Gastroesophageal sphincter (tissue), 4 donors: ENCODE data around the gene XYLT1. TPM values are rescaled to one million over a fixed set of nuclear protein-coding genes. Genes with fewer than 3 reads are reported as not detected.

ENCODE experiments used
- ATAC-seq: fragments of 150-250 bp; one replicate; pipeline ENCODE4 v1.9.1; 2016; ENCODE audit warnings: mild to moderate bottlenecking, moderate library complexity
- H3K27ac ChIP-seq, 4 donors: fragments of 200-600 bp; sonication (generic) in 3 of 4; 1 replicate in 3 of 4; 2 replicates in 1 of 4; pipeline ENCODE4 v1.5.1; 2016 to 2019
- H3K27me3 ChIP-seq: fragments of 200-600 bp; sonication (generic); one replicate; pipeline ENCODE4 v1.5.1; 2019
- H3K36me3 ChIP-seq, 2 donors: fragments of 200-600 bp; sonication (generic); one replicate each; pipeline ENCODE4 v1.5.1; 2019; ENCODE audit warnings: control low read depth in 1 of 2
- H3K4me1 ChIP-seq, 3 donors: fragments of 200-600 bp; sonication (generic); 1 replicate in 2 of 3; 2 replicates in 1 of 3; pipeline ENCODE4 v1.5.1; 2016 to 2019; ENCODE audit warnings: control low read depth in 2 of 3
- H3K4me3 ChIP-seq, 2 donors: fragments of 200-600 bp; sonication (generic); one replicate each; pipeline ENCODE4 v1.5.1; 2019; ENCODE audit warnings: mild to moderate bottlenecking in 1 of 2, moderate library complexity in 1 of 2
- H3K9me3 ChIP-seq, 3 donors: fragments of 200-600 bp; sonication (generic); one replicate each; pipeline ENCODE4 v1.5.1; 2017 to 2019; ENCODE audit warnings: control low read depth in 2 of 3
- CTCF ChIP-seq, 4 experiments: fragments of 200-600 bp in 2 of 4; fragments of 450-650 bp in 2 of 4; sonication (generic) in 1 of 4; IDR thresholded peaks; one replicate each; pipeline ENCODE4 v1.5.1; 2017 to 2019; ENCODE audit warnings: antibody characterized with exemption in 4 of 4, mild to moderate bottlenecking in 2 of 4, moderate library complexity in 2 of 4
- EP300 ChIP-seq: sonication (generic); formaldehyde crosslinking; IDR thresholded peaks from one replicate; pipeline ENCODE4 v1.6.1; 2017; ENCODE audit warnings: antibody characterized with exemption, mild to moderate bottlenecking
- POLR2A ChIP-seq, 2 donors: fragments of 450-650 bp; IDR thresholded peaks; one replicate each; pipeline ENCODE4 v1.6.1; 2017; ENCODE audit warnings: antibody characterized with exemption in 2 of 2, mild to moderate bottlenecking in 2 of 2, moderate library complexity in 1 of 2
- POLR2AphosphoS5 ChIP-seq: sonication (generic); formaldehyde crosslinking; IDR thresholded peaks from one replicate; pipeline ENCODE4 v1.6.1; 2017; ENCODE audit warnings: antibody characterized with exemption
- WGBS, 2 donors: methylation state at CpG; one replicate each; pipeline ENCODE4 v1.1.5; 2018; ENCODE audit warnings: low coverage in 1 of 2; 5-methylcytosine and 5-hydroxymethylcytosine counted together
- total RNA-seq, 4 donors: library from RNA; depleted of rRNA; stranded (reverse); fragments of >200 nt; gene quantifications; one replicate each; pipeline ENCODE4 v1.1.0, GENCODE V29; 2016

XYLT1 gene
- total RNA-seq, 4 donors from 2014 or later, result 19.1 to 51.6 (median 23.7) TPM

GRCh38 chr16:17471719-17472461 is 1.1 kb upstream of the XYLT1 start:
- Histone ChIP-seq H3K4me3 (no peak overlapping the region), H3K9me3 (no peaks in the 10 kb centered on the region), H3K27me3 (peaks cover 5% of the 10 kb centered on the region), H3K36me3 (no peaks in the 10 kb centered on the region), H3K4me1 (peaks cover 0 to 49% (median 19%) of the 10 kb centered on the region in 3 donors), H3K27ac (peak overlapping the region in 3 of 4 donors; percentile 91 to 94 (median 92))
- TF ChIP-seq CTCF (IDR thresholded peaks at IDR 0.05) (no peak), POLR2A (IDR thresholded peaks at IDR 0.05) (no peak)
- ATAC-seq, result peak; percentile 47
- WGBS, 2 donors, result 73 to 79% methylated on average over 8 to 13 of the region's 15 CpGs

GRCh38 chr16:17470182-17470907 is 415 bp downstream of the XYLT1 start:
- Histone ChIP-seq H3K4me3 (peak overlapping the region; percentile 81 to 85), H3K27ac (peak overlapping the region in 3 of 4 donors; percentile 91 to 94 (median 92)), H3K36me3 (no peaks in the 10 kb centered on the region), H3K27me3 (no peaks in the 10 kb centered on the region), H3K9me3 (no peaks in the 10 kb centered on the region), H3K4me1 (peaks cover 0 to 58% (median 18%) of the 10 kb centered on the region in 3 donors)
- no CpG with 5 or more reads among the region's 95 CpGs for WGBS, 2 donors
- no peak for ATAC-seq
- TF ChIP-seq EP300, result no peak
- no peak for TF ChIP-seq POLR2A (IDR thresholded peaks at IDR 0.05)
- no peak for TF ChIP-seq CTCF (IDR thresholded peaks at IDR 0.05)
- no peak for TF ChIP-seq POLR2AphosphoS5

- H3K27ac ChIP-seq, result peak overlapping the region in 3 of 4 donors; percentile 91 to 94 (median 92)
- no peak for ATAC-seq
- no peaks in the 10 kb centered on the region for H3K36me3 ChIP-seq
- 0 to 7% methylated on average over 2 to 9 of the region's 16 CpGs for WGBS, 2 donors
- H3K9me3 ChIP-seq, result no peaks in the 10 kb centered on the region
- H3K4me1 ChIP-seq, result peaks cover 0 to 58% (median 18%) of the 10 kb centered on the region in 3 donors
- TF ChIP-seq POLR2AphosphoS5, result no peak
- TF ChIP-seq CTCF (IDR thresholded peaks at IDR 0.05), result no peak
- no peak for TF ChIP-seq POLR2A (IDR thresholded peaks at IDR 0.05)
- no peak for TF ChIP-seq EP300
- H3K4me3 ChIP-seq, result peak overlapping the region; percentile 81 to 85
- H3K27me3 ChIP-seq, result no peaks in the 10 kb centered on the region
Measured at GRCh38 chr16:17469741-17470181, 999 bp downstream of the XYLT1 start.

GRCh38 chr16:17469011-17469740 is 1.6 kb downstream of the XYLT1 start:
- WGBS, 2 donors, result 3 to 16% methylated on average over 6 to 15 of the region's 18 CpGs
- H3K4me1 ChIP-seq, result peaks cover 0 to 58% (median 18%) of the 10 kb centered on the region in 3 donors
- ATAC-seq, result peak; percentile 9
- H3K9me3 ChIP-seq, result no peaks in the 10 kb centered on the region
- peak overlapping the region; percentile 11 to 94 (median 92) for H3K27ac ChIP-seq
- TF ChIP-seq POLR2AphosphoS5 (no peak), CTCF (IDR thresholded peaks at IDR 0.05) (peak in 1 of 4 experiments; percentile 8)
- no peaks in the 10 kb centered on the region for H3K27me3 ChIP-seq
- H3K4me3 ChIP-seq, result peak overlapping the region; percentile 81 to 85
- H3K36me3 ChIP-seq, result no peaks in the 10 kb centered on the region
